Loucy (cell line): ENCODE results near the gene IPPK.

Experiments
- H2AFZ ChIP-seq: fragments of 200-600 bp; sonication (generic); 2 replicates; pipeline ENCODE4 v1.6.0; 2016; ENCODE audit warnings: antibody characterized with exemption, mild to moderate bottlenecking, low read length, moderate library complexity
- H3F3A ChIP-seq: fragments of 200-600 bp; 2 replicates; pipeline ENCODE4 v1.6.0; 2016; ENCODE audit warnings: antibody characterized with exemption, low read depth, mild to moderate bottlenecking
- H3K27me3 ChIP-seq: fragments of 200-600 bp; sonication (generic); 2 replicates; pipeline ENCODE4 v1.6.1; 2014; ENCODE audit warnings: low read length, mild to moderate bottlenecking; ENCODE audit not compliant: insufficient read depth, poor library complexity, severe bottlenecking
- H3K36me3 ChIP-seq: fragments of 200-600 bp; sonication (generic); 2 replicates; pipeline ENCODE4 v1.6.1; 2016; ENCODE audit warnings: low read length; ENCODE audit not compliant: insufficient read depth
- H3K4me1 ChIP-seq: fragments of 200-600 bp; sonication (generic); 2 replicates; pipeline ENCODE4 v1.5.1; 2014; ENCODE audit warnings: low read length, mild to moderate bottlenecking; ENCODE audit not compliant: insufficient read depth, poor library complexity, severe bottlenecking
- H3K4me2 ChIP-seq: fragments of 200-600 bp; sonication (generic); 2 replicates; pipeline ENCODE4 v1.6.0; 2014; ENCODE audit warnings: antibody characterized with exemption, low read length, low read depth, mild to moderate bottlenecking; ENCODE audit not compliant: poor library complexity, severe bottlenecking
- H3K4me3 ChIP-seq: fragments of 200-600 bp; sonication (generic); 2 replicates; pipeline ENCODE4 v1.5.1; 2014; ENCODE audit warnings: low read length, mild to moderate bottlenecking, mixed read lengths; ENCODE audit not compliant: poor library complexity, severe bottlenecking
- H3K79me2 ChIP-seq: fragments of 200-600 bp; sonication (generic); 2 replicates; pipeline ENCODE4 v1.6.1; 2014; ENCODE audit warnings: low read length; ENCODE audit not compliant: insufficient read depth
- H3K9ac ChIP-seq: fragments of 200-600 bp; sonication (generic); 2 replicates; pipeline ENCODE4 v1.6.0; 2014; ENCODE audit warnings: mild to moderate bottlenecking, low read depth, low read length, moderate library complexity; ENCODE audit not compliant: poor library complexity, severe bottlenecking
- H3K9me2 ChIP-seq: fragments of 200-600 bp; sonication (generic); replicated peaks from 2 replicates; pipeline ENCODE4 v1.6.1; 2016; ENCODE audit warnings: low read depth, low read length, mixed read lengths
- H3K9me3 ChIP-seq: fragments of 200-600 bp; sonication (generic); 2 replicates; pipeline ENCODE4 v1.6.1; 2014; ENCODE audit warnings: mild to moderate bottlenecking, antibody characterized with exemption, low read length, low read depth; ENCODE audit not compliant: insufficient read depth
- H4K20me1 ChIP-seq: fragments of 200-600 bp; sonication (generic); 2 replicates; pipeline ENCODE4 v1.6.0; 2014; ENCODE audit warnings: antibody characterized with exemption, low read length, mild to moderate bottlenecking; ENCODE audit not compliant: insufficient read depth, poor library complexity, severe bottlenecking
- CTCF ChIP-seq: fragments of 200-600 bp; sonication (generic); conservative IDR thresholded peaks from 2 replicates; pipeline ENCODE4 v1.5.1; 2014; ENCODE audit warnings: mild to moderate bottlenecking, antibody characterized with exemption, low read length
- EZH2phosphoT487 ChIP-seq: fragments of 200-600 bp; IDR thresholded peaks from 2 replicates; pipeline ENCODE4 v1.6.1; 2018; ENCODE audit warnings: antibody characterized with exemption, mild to moderate bottlenecking, moderate library complexity, borderline replicate concordance

Gene IPPK

GRCh38 chr9:92696619-92697018 lies 26.7 kb upstream of the IPPK start:
- Histone ChIP-seq H3K4me2 (no peak overlapping the region), H3K79me2 (no peaks in the 10 kb centered on the region), H3F3A (no peaks in the 10 kb centered on the region), H3K9ac (no peak overlapping the region), H4K20me1 (no peaks in the 10 kb centered on the region), H3K9me2 (no peaks in the 10 kb centered on the region), H3K4me3 (no peak overlapping the region), H3K9me3 (peaks cover 12% of the 10 kb centered on the region; the same call in 1 of the 2 replicates), H2AFZ (no peak overlapping the region), H3K27me3 (no peaks in the 10 kb centered on the region), H3K4me1 (peaks cover 10% of the 10 kb centered on the region), H3K36me3 (no peaks in the 10 kb centered on the region)
- no peak for TF ChIP-seq EZH2phosphoT487
- TF ChIP-seq CTCF: no peak

GRCh38 chr9:92686954-92687353 lies 17.0 kb upstream of the IPPK start:
- peak; percentile 48; the same call in 1 of the 2 replicates for TF ChIP-seq CTCF
- no peak for TF ChIP-seq EZH2phosphoT487
- Histone ChIP-seq H2AFZ (no peak overlapping the region), H3K79me2 (no peaks in the 10 kb centered on the region), H3K4me3 (no peak overlapping the region), H3K9me2 (no peaks in the 10 kb centered on the region), H3K4me1 (no peaks in the 10 kb centered on the region), H3F3A (no peaks in the 10 kb centered on the region), H4K20me1 (no peaks in the 10 kb centered on the region), H3K9me3 (no peaks in the 10 kb centered on the region; the same call in 1 of the 2 replicates), H3K36me3 (no peaks in the 10 kb centered on the region), H3K4me2 (no peak overlapping the region), H3K9ac (no peak overlapping the region), H3K27me3 (no peaks in the 10 kb centered on the region)

GRCh38 chr9:92685022-92685421 lies 15.1 kb upstream of the IPPK start:
- Histone ChIP-seq H4K20me1 (no peaks in the 10 kb centered on the region), H3K9me3 (no peaks in the 10 kb centered on the region), H3K4me2 (no peak overlapping the region), H3F3A (no peaks in the 10 kb centered on the region), H3K79me2 (no peaks in the 10 kb centered on the region), H3K4me1 (no peaks in the 10 kb centered on the region), H3K9ac (no peak overlapping the region), H3K27me3 (no peaks in the 10 kb centered on the region), H3K4me3 (no peak overlapping the region), H3K36me3 (no peaks in the 10 kb centered on the region), H3K9me2 (no peaks in the 10 kb centered on the region), H2AFZ (no peak overlapping the region)
- TF ChIP-seq EZH2phosphoT487 (no peak), CTCF (no peak)
